Endothelial cell of umbilical vein (primary cell): ENCODE results near the gene PCID2. TPM values are rescaled to one million over a fixed set of nuclear protein-coding genes. Genes with fewer than 3 reads are reported as not detected.

Experiments used
- BruUV-seq: library from RNA; stranded (reverse); fragments of 400-500 nt; replicated peaks from 2 replicates; lab custom pipeline; 2021; lab: Mats Ljungman, UMichigan
- CTCF ChIA-PET: fragments of 300-600, 350-600 bp; sonication (Branson Sonifier 250); formaldehyde crosslinking; loops from one replicate; lab custom pipeline; 2021; ENCODE audit warnings: antibody characterized with exemption, inconsistent platforms; lab: Charles Lee
- POLR2A ChIA-PET: fragments of 300-600, 350-600 bp; sonication (Branson Sonifier 250); formaldehyde crosslinking; loops from one replicate; lab custom pipeline; 2021; ENCODE audit warnings: antibody characterized with exemption, inconsistent platforms; lab: Charles Lee
- DNase-seq: peaks from one replicate; pipeline ENCODE4 v3.0.0-alpha.2; 2011; ENCODE audit warnings: low read depth, low spot score
- FAIRE-seq: peaks from 2 replicates; lab custom pipeline; 2011; peaks lifted over from hg19 to GRCh38; lab: Jason Lieb, UNC
- H2AFZ ChIP-seq: 2 replicates; pipeline ENCODE4 v1.6.0; 2012; ENCODE audit warnings: low read depth, low read length, control low read depth, inconsistent platforms
- H3K27ac ChIP-seq: 2 replicates; pipeline ENCODE4 v1.5.1; 2011; ENCODE audit warnings: low read depth, mild to moderate bottlenecking, control low read depth, low read length, moderate library complexity; ENCODE audit not compliant: insufficient read depth
- H3K27me3 ChIP-seq, 2 experiments: 2 replicates each; pipeline versions ENCODE4 v1.6.0 to v1.6.1; 2011; ENCODE audit warnings: low read length in 2 of 2, mixed read lengths in 1 of 2; ENCODE audit not compliant: control insufficient read depth in 2 of 2, insufficient read depth in 2 of 2
- H3K36me3 ChIP-seq, 2 experiments: 2 replicates in 1 of 2; 3 replicates in 1 of 2; pipeline ENCODE4 v1.5.1; 2011; ENCODE audit warnings: low read length in 2 of 2, mild to moderate bottlenecking in 1 of 2, moderate library complexity in 1 of 2; ENCODE audit not compliant: control insufficient read depth in 2 of 2, insufficient read depth in 2 of 2; ENCODE audit errors: extremely low read depth in 1 of 2
- H3K4me1 ChIP-seq: 3 replicates; pipeline ENCODE4 v1.5.1; 2011; ENCODE audit warnings: mild to moderate bottlenecking, low read length; ENCODE audit not compliant: control insufficient read depth, insufficient read depth; ENCODE audit errors: extremely low read depth
- H3K4me2 ChIP-seq: 2 replicates; pipeline ENCODE4 v1.6.1; 2011; ENCODE audit warnings: low read length, control low read depth, mixed read lengths; ENCODE audit not compliant: insufficient read depth
- H3K4me3 ChIP-seq, 3 experiments: fragments of 200-600 bp in 1 of 3; sonication (generic), shearing (Covaris generic) in 1 of 3; replicated peaks in 1 of 3; 2 replicates each; pipeline ENCODE4 v1.5.1; 2011 to 2016; ENCODE audit warnings: control low read depth in 3 of 3, low read length in 3 of 3, mild to moderate bottlenecking in 2 of 3, inconsistent platforms in 1 of 3, low read depth in 1 of 3, moderate library complexity in 1 of 3; ENCODE audit not compliant: insufficient read depth in 1 of 3
- H3K79me2 ChIP-seq: 2 replicates; pipeline ENCODE4 v1.6.0; 2012; ENCODE audit warnings: low read length, inconsistent platforms; ENCODE audit not compliant: control insufficient read depth, insufficient read depth
- H3K9ac ChIP-seq: replicated peaks from 2 replicates; pipeline ENCODE3; 2011; ENCODE audit warnings: low read length, control low read depth; ENCODE audit not compliant: insufficient read depth; ENCODE audit errors: extremely low read depth
- H3K9me1 ChIP-seq: replicated peaks from 3 replicates; pipeline ENCODE4 v1.6.0; 2011; ENCODE audit warnings: mild to moderate bottlenecking, low read length; ENCODE audit not compliant: control insufficient read depth, insufficient read depth; ENCODE audit errors: extremely low read depth
- H3K9me3 ChIP-seq: replicated peaks from 2 replicates; pipeline ENCODE4 v1.5.1; 2012; ENCODE audit warnings: low read length, inconsistent platforms; ENCODE audit not compliant: control insufficient read depth, insufficient read depth
- H4K20me1 ChIP-seq: replicated peaks from 2 replicates; pipeline ENCODE3; 2011; ENCODE audit warnings: mild to moderate bottlenecking, low read length; ENCODE audit not compliant: control insufficient read depth, insufficient read depth; ENCODE audit errors: extremely low read depth
- CTCF ChIP-seq, 2 donors: IDR thresholded peaks; 1 replicate in 1 of 2; 2 replicates in 1 of 2; pipeline ENCODE4 v1.5.1; 2011; ENCODE audit warnings: low read length in 2 of 2, mild to moderate bottlenecking in 2 of 2, moderate library complexity in 2 of 2, control low read depth in 1 of 2, inconsistent platforms in 1 of 2, low read depth in 1 of 2; ENCODE audit not compliant: insufficient read depth in 1 of 2; ENCODE audit errors: extremely low read depth in 1 of 2
- EZH2 ChIP-seq: IDR thresholded peaks from 2 replicates; pipeline ENCODE4 v1.6.1; 2012; ENCODE audit warnings: borderline replicate concordance, low read depth, mild to moderate bottlenecking, moderate library complexity, low read length, inconsistent platforms; ENCODE audit not compliant: severe bottlenecking
- FOS ChIP-seq: IDR thresholded peaks from 2 replicates; pipeline ENCODE4 v1.6.1; 2011; ENCODE audit warnings: mild to moderate bottlenecking, low read length, moderate library complexity, borderline replicate concordance; ENCODE audit not compliant: insufficient read depth
- GATA2 ChIP-seq: IDR thresholded peaks from 2 replicates; pipeline ENCODE4 v1.7.0; 2011; ENCODE audit warnings: low read depth, mild to moderate bottlenecking, moderate library complexity, mixed read lengths, low read length; ENCODE audit not compliant: insufficient read length, insufficient read depth
- JUN ChIP-seq: IDR thresholded peaks from 2 replicates; pipeline ENCODE4 v1.6.1; 2011; ENCODE audit warnings: borderline replicate concordance, low read depth; ENCODE audit not compliant: insufficient read length, insufficient read depth
- MAX ChIP-seq: IDR thresholded peaks from 2 replicates; pipeline ENCODE4 v1.6.1; 2011; ENCODE audit not compliant: insufficient read depth, insufficient read length
- MYC ChIP-seq: IDR thresholded peaks from one replicate; pipeline ENCODE4 v1.6.1; 2011; ENCODE audit warnings: mild to moderate bottlenecking, low read depth, low read length
- POLR2A ChIP-seq: IDR thresholded peaks from 2 replicates; pipeline ENCODE4 v1.6.1; 2012; ENCODE audit warnings: low read depth, mild to moderate bottlenecking, control low read depth, low read length
- POLR2AphosphoS5 ChIP-seq: IDR thresholded peaks from 2 replicates; pipeline ENCODE4 v1.6.1; 2012; ENCODE audit warnings: low read depth, mild to moderate bottlenecking, control low read depth, low read length, moderate library complexity; ENCODE audit not compliant: insufficient read depth
- dilution Hi-C: fragments of 300-500 bp; cut with MboI; formaldehyde crosslinking; loops from one replicate; pipeline ENCODE4 v1.15.0; 2019; ENCODE audit warnings: low sequenced_read_pairs; ENCODE audit not compliant: extremely low pct_ligation_motif_present
- intact Hi-C: fragments of 100-400 bp; cut with micrococcal nuclease; formaldehyde crosslinking; loops from one replicate; pipeline ENCODE4 v1.10.0; 2022
- polyA plus RNA-seq, 4 experiments: library from polyadenylated mRNA; depleted of rRNA in 3 of 4; stranded (reverse) in 3 of 4; unstranded in 1 of 4; fragments of >200 nt; gene quantifications; 2 replicates each; pipeline versions ENCODE4 v1.2.1 to v1.2.3, GENCODE V29; 2011 to 2012; ENCODE audit warnings: missing spikeins in 1 of 4
- total RNA-seq: library from RNA; stranded (reverse); gene quantifications from 2 replicates; pipeline ENCODE4 v1.2.3, GENCODE V29; 2021

The PCID2 gene
- total and polyA plus RNA-seq, 2 donors (not counting 3 experiments of a cell fraction or from before 2014, with no cell fraction given), result 52.1 to 55.6 TPM

- POLR2A ChIA-PET, result no interaction called here
- H3K9me1 ChIP-seq, result no peaks in the 10 kb centered on the region
- no peaks in the 10 kb centered on the region for H3K9me3 ChIP-seq
- no peaks in the 10 kb centered on the region for H4K20me1 ChIP-seq
- intact Hi-C loops, result no loop called here
- no peaks in the 10 kb centered on the region for H3K79me2 ChIP-seq
- DNase-seq (no peak), FAIRE-seq (no peak)
- H3K27ac ChIP-seq, result no peak overlapping the region
- H3K36me3 ChIP-seq, result no peaks in the 10 kb centered on the region
- CTCF ChIA-PET, result no interaction called here
- H3K4me3 ChIP-seq, result no peak overlapping the region
- no TSS peak for BruUV-seq
- no peak for TF ChIP-seq POLR2A
- no peak for TF ChIP-seq CTCF (IDR thresholded peaks at IDR 0.05; ENCODE audit: extremely low read depth in 1 of 2, insufficient read depth in 1 of 2, low read depth in 1 of 2, low read length in 2 of 2)
- TF ChIP-seq MYC, result no peak
- no peak for TF ChIP-seq JUN
- no peak overlapping the region for H2AFZ ChIP-seq
- peaks cover 24% of the 10 kb centered on the region for H3K4me1 ChIP-seq
- H3K9ac ChIP-seq, result no peak overlapping the region
- dilution Hi-C loops, result no loop called here
- no peak overlapping the region for H3K4me2 ChIP-seq
- H3K27me3 ChIP-seq, result peaks cover 0 to 2% of the 10 kb centered on the region in 2 experiments
These were observed 41.3 kb downstream of the PCID2 start for GRCh38 chr13:113167155-113167554.

GRCh38 chr13:113166681-113167080 lies 41.8 kb downstream of the PCID2 start:
- CTCF ChIA-PET, result no interaction called here
- no peak for FAIRE-seq
- TF ChIP-seq POLR2A (no peak), FOS (no peak), JUN (no peak), POLR2AphosphoS5 (no peak), CTCF (IDR thresholded peaks at IDR 0.05; ENCODE audit: extremely low read depth in 1 of 2, insufficient read depth in 1 of 2, low read depth in 1 of 2, low read length in 2 of 2) (no peak), MAX (no peak), GATA2 (no peak), EZH2 (no peak), MYC (no peak)
- Histone ChIP-seq H3K36me3 (no peaks in the 10 kb centered on the region), H3K79me2 (no peaks in the 10 kb centered on the region), H3K27me3 (peaks cover 0 to 2% of the 10 kb centered on the region in 2 experiments), H3K27ac (no peak overlapping the region), H4K20me1 (no peaks in the 10 kb centered on the region), H3K4me3 (no peak overlapping the region), H3K9me3 (no peaks in the 10 kb centered on the region), H3K9ac (no peak overlapping the region), H2AFZ (no peak overlapping the region), H3K4me1 (peaks cover 24% of the 10 kb centered on the region), H3K4me2 (no peak overlapping the region), H3K9me1 (no peaks in the 10 kb centered on the region)
- dilution Hi-C loops, result no loop called here
- DNase-seq, result no peak
- intact Hi-C loops, result no loop called here
- POLR2A ChIA-PET, result no interaction called here
- no TSS peak for BruUV-seq
